T-helper 17 cell (primary cell): ENCODE results near the gene HIPK3. TPM values are rescaled to one million over a fixed set of nuclear protein-coding genes. Genes with fewer than 3 reads are reported as not detected.
"Not testable (repeated sequence)": the region's sequence is repeated elsewhere in the genome, so short reads cannot be mapped to it uniquely, and the experiment has no call there.

ENCODE experiments used
- ATAC-seq: fragments of 150-1000 bp; cut with Tn5 transposase; 2 replicates; pipeline ENCODE4 v1.10.0; 2021; ENCODE audit warnings: mild to moderate bottlenecking, moderate library complexity
- DNase-seq, 3 donors: peaks; one replicate each; pipeline versions ENCODE4 v3.0.0 to v3.0.0-alpha.2; 2020 to 2021
- H3K9me3 ChIP-seq: one replicate; pipeline ENCODE4 v1.7.0; 2013; ENCODE audit warnings: low read length, mild to moderate bottlenecking; ENCODE audit not compliant: control insufficient read depth, poor library complexity, severe bottlenecking
- H3K27ac Mint-ChIP-seq: one replicate; pipeline ENCODE4 v1.8.0; 2022; ENCODE audit warnings: mild to moderate bottlenecking, moderate library complexity, mixed read lengths
- H3K27me3 Mint-ChIP-seq: one replicate; pipeline ENCODE4 v1.8.0; 2022; ENCODE audit warnings: mixed read lengths
- H3K36me3 Mint-ChIP-seq: one replicate; pipeline ENCODE4 v1.8.0; 2022; ENCODE audit warnings: low read depth, mixed read lengths
- H3K4me1 Mint-ChIP-seq: one replicate; pipeline ENCODE4 v1.8.0; 2022; ENCODE audit warnings: mild to moderate bottlenecking, mixed read lengths
- H3K4me3 Mint-ChIP-seq: one replicate; pipeline ENCODE4 v1.8.0; 2022; ENCODE audit warnings: mild to moderate bottlenecking, moderate library complexity, mixed read lengths
- total RNA-seq, 4 donors: library from RNA in 2 of 4; stranded (reverse) in 2 of 4; gene quantifications; one replicate each; pipeline ENCODE4 v1.2.3 and lab custom pipeline; 2022 to 2026

Gene HIPK3
- total RNA-seq, 2 donors from 2014 or later: 59.7 to 64.1 TPM

- no peak for DNase-seq
- no peak overlapping the region for H3K4me3 Mint-ChIP-seq
- H3K27me3 Mint-ChIP-seq: peaks cover 25% of the 10 kb centered on the region
- no peaks in the 10 kb centered on the region for H3K9me3 ChIP-seq
- no peak overlapping the region for H3K27ac Mint-ChIP-seq
- peaks cover 3% of the 10 kb centered on the region for H3K36me3 Mint-ChIP-seq
- peaks cover 10% of the 10 kb centered on the region for H3K4me1 Mint-ChIP-seq
- ATAC-seq: peak; percentile 69
Observed at GRCh38 chr11:33362051-33362910, 105.1 kb downstream of the HIPK3 start.

DNA sequence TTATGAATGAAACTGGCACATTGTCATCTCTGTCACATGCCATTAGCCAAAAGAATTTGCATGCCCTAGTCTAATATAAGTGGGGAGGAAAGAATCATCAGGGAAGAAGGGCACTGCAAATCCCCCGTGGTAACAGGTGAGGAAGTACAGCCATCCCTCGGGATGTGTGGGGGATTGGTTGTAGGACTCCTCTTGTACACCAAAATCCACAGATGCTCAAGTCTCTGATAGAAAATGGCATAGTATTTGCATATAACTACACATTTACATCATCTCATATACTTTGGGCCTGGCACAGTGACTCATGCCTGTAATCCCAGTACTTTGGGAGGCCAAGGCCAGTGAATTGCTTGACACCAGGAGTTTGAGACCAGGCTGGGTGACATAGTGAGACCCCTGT lies 109.7 kb downstream of the HIPK3 start:
- DNase-seq (no peak), ATAC-seq (no peak)
- no peak overlapping the region for H3K27ac Mint-ChIP-seq
- no peaks in the 10 kb centered on the region for H3K9me3 ChIP-seq
- peaks cover 2% of the 10 kb centered on the region for H3K4me1 Mint-ChIP-seq
- H3K4me3 Mint-ChIP-seq: no peak overlapping the region
- H3K27me3 Mint-ChIP-seq: peaks cover 52% of the 10 kb centered on the region
- peaks cover 5% of the 10 kb centered on the region for H3K36me3 Mint-ChIP-seq

DNA sequence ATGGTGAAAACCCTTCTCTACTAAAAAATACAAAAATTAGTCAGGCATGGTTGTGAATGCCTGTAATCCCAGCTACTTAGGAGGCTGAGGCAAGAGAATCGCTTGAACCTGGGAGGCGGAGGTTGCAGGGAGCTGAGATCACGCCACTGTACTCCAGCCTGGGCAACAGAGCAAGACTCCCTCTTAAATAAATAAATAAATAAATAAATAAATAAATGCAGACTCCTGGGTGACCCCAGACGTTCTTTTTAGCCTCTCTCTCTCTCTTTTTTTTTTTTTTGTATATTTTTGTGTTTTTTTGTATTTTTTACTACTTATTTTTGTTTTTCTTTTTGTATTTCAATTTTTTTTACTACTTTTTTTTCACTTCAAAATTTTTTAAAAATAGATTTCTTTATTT lies 111.3 kb downstream of the HIPK3 start:
- ATAC-seq, H3K4me1 Mint-ChIP-seq, DNase-seq, H3K27ac Mint-ChIP-seq, H3K36me3 Mint-ChIP-seq, H3K9me3 ChIP-seq, H3K4me3 Mint-ChIP-seq: not testable (repeated sequence)
- peaks cover 64% of the 10 kb centered on the region for H3K27me3 Mint-ChIP-seq

DNA sequence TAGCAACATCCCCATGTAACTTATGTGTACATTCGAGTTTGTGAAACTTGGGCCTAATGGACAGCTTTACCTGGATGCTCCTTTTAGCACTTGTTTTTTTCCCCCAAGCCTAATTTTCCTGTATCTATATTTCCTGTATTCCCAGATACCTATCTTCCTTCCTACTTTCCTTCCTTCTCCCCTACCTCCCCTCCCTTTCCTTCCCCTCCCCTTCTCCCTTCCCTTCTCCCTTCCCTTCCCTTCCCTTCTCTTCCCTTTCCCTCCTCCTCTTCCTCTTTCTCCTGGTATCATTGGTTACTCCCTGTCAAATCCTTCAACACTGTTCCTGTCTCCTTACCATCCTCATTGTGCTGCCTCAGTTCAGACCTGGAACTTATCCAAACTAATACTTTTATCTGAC lies 111.8 kb downstream of the HIPK3 start:
- ATAC-seq (no peak), DNase-seq (no peak)
- peaks cover 6% of the 10 kb centered on the region for H3K36me3 Mint-ChIP-seq
- H3K4me1 Mint-ChIP-seq: no peaks in the 10 kb centered on the region
- no peak overlapping the region for H3K4me3 Mint-ChIP-seq
- no peaks in the 10 kb centered on the region for H3K9me3 ChIP-seq
- H3K27ac Mint-ChIP-seq: no peak overlapping the region
- H3K27me3 Mint-ChIP-seq: peaks cover 65% of the 10 kb centered on the region

DNA sequence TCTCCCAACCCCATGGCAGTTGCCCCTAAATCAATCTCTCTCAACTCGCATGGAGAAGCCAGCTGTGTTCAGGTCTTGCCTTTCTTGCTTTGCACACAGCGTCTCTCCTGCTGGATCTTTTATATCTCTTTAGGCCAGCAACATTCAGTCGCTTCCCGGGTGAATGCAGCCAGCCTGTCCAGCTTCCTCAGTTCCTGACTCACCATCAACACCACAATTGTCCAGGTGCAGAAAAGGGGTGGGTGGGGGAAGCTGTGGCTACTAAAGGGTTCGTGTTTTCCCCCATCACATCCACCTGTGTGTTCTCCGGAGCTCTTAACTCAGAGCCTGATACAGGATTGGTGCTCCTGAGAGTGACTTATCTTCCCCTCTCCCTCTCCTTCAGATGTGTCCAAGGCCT lies 116.5 kb downstream of the HIPK3 start:
- H3K4me1 Mint-ChIP-seq: no peaks in the 10 kb centered on the region
- no peak for ATAC-seq
- peaks cover 63% of the 10 kb centered on the region for H3K27me3 Mint-ChIP-seq
- H3K27ac Mint-ChIP-seq: no peak overlapping the region
- no peak for DNase-seq
- H3K36me3 Mint-ChIP-seq: peaks cover 5% of the 10 kb centered on the region
- H3K9me3 ChIP-seq: no peaks in the 10 kb centered on the region
- no peak overlapping the region for H3K4me3 Mint-ChIP-seq

DNA sequence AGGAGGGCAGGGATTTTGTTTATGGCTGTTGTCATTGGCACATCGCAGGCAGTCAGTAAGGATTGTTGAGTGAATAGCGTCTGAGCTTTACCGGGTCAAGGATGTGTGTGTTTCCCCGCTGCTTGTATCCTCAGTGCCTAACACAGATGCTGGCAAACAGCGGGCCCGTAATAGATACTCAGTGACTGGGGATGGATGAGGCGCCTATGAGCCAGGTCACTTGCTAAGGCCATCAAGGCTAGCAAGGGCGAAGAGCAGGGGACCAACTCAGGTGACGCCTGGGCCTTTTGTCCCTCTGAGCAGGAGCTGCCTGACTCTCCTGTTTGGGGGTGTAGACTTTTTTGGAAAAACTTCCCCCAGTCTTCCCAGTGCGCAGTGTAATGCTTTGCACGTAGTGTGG lies 118.1 kb downstream of the HIPK3 start:
- H3K27ac Mint-ChIP-seq: no peak overlapping the region
- no peak for ATAC-seq
- peaks cover 6% of the 10 kb centered on the region for H3K4me1 Mint-ChIP-seq
- no peaks in the 10 kb centered on the region for H3K9me3 ChIP-seq
- no peak for DNase-seq
- peaks cover 53% of the 10 kb centered on the region for H3K27me3 Mint-ChIP-seq
- H3K36me3 Mint-ChIP-seq: peaks cover 3% of the 10 kb centered on the region
- peak overlapping the region; percentile 70 for H3K4me3 Mint-ChIP-seq

DNA sequence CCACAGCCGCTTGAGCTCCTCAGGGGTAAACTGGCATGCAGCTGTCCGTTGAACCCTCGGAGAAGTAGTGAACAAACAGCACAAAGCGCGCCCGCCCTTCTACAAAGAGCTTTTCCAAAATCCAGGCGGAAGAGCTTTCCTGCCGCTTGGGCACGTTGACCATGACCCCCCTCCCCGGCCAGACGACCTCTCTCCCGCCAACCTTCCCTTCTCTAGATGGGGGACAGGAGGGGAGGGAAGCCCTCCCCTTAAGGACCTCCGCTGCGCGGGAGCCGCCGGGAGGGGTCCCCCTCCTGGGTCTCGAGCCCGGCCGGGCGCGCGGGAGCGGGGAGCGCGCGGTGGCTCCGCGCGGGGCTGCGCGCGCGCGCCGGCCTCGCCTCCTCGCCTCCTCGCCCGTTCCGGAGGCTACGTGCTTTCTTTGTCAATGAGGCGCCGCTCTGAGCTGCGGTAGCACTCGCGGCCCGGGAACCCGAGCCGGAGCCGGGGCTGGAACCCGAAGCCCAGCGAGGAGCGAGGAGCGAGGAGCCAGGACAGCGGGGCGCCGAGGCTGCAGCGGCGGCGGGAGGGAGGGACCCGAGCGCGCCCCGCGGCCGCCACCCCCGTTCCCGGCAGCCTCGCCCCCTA lies 118.6 kb downstream of the HIPK3 start, which contains the start of gene KIAA1549L:
Gene KIAA1549L (plus strand): TSS at position 421 of the 624 bp plus-strand sequence.
- Mint-ChIP-seq H3K27me3 (peaks cover 47% of the 10 kb centered on the region), H3K4me1 (peaks cover 6% of the 10 kb centered on the region), H3K27ac (no peak within 1 kb of the TSS), H3K4me3 (peak within 1 kb of the TSS; percentile 70), H3K36me3 (peaks cover 3% of the 10 kb centered on the region)
- no peak for ATAC-seq
- no peaks in the 10 kb centered on the region for H3K9me3 ChIP-seq
- DNase-seq: no peak

DNA sequence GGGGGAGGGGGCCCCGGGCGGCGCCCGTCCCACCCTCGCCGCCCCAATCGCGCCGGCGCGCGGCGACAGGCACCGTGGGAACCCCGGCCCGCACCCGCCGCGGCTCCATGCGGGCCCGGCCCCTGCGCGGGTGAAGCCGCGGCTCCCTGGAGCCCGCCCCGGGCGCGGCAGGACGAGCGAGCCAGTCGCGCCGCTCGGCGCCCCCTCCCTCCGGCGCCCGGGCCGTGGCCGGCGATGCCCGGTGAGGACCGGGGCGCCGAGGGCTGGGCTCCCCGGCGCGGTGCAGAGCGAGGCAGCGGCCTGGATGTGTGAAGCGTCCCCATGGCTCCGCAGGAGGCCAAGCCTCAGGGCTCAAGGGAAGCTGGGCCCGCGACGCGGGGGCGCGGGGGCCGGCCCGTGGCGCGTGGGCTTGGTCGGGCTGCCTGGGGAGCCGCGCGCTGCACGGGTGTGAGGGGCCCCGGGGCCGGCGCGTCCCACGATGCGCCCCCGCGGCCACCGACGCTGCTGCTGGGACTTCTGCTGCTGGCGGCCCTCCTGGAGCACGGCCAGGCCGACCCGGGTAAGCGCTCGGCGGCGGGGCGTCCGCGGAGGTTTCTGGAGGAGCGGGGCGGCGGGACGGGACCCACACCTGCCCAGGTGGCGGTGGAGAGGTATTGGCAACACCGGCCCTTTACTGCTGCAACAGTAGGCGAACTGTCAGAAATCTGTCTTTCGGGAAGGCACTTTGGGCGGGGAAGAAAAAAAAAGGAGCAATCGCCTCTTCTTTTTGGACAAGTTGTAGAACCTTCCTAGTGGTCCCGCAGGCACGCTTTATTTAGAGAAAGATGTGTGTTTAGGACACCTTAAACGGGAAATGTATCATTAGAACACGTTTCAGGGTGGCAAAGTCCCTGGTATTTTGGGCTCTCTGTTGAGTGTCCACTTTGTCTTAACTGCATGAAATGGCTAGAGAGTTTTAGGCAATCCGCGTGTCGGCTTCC lies 119.4 kb downstream of the HIPK3 start:
- peaks cover 6% of the 10 kb centered on the region for H3K4me1 Mint-ChIP-seq
- H3K4me3 Mint-ChIP-seq: peak overlapping the region; percentile 55
- H3K27me3 Mint-ChIP-seq: peaks cover 39% of the 10 kb centered on the region
- no peak for DNase-seq
- no peak overlapping the region for H3K27ac Mint-ChIP-seq
- no peak for ATAC-seq
- peaks cover 3% of the 10 kb centered on the region for H3K36me3 Mint-ChIP-seq
- no peaks in the 10 kb centered on the region for H3K9me3 ChIP-seq

GRCh38 chr11:33377412-33378370 lies 120.5 kb downstream of the HIPK3 start:
- ATAC-seq (no peak), DNase-seq (no peak)
- peak overlapping the region; percentile 55 for H3K4me3 Mint-ChIP-seq
- H3K4me1 Mint-ChIP-seq: peaks cover 6% of the 10 kb centered on the region
- H3K27me3 Mint-ChIP-seq: peaks cover 29% of the 10 kb centered on the region
- no peaks in the 10 kb centered on the region for H3K9me3 ChIP-seq
- H3K27ac Mint-ChIP-seq: no peak overlapping the region
- peaks cover 3% of the 10 kb centered on the region for H3K36me3 Mint-ChIP-seq

GRCh38 chr11:33379947-33380346 lies 122.8 kb downstream of the HIPK3 start:
- no peak overlapping the region for H3K27ac Mint-ChIP-seq
- H3K36me3 Mint-ChIP-seq: no peaks in the 10 kb centered on the region
- DNase-seq: no peak
- H3K4me1 Mint-ChIP-seq: peaks cover 6% of the 10 kb centered on the region
- no peaks in the 10 kb centered on the region for H3K9me3 ChIP-seq
- ATAC-seq: peak; percentile 84
- no peak overlapping the region for H3K4me3 Mint-ChIP-seq
- H3K27me3 Mint-ChIP-seq: peaks cover 6% of the 10 kb centered on the region

DNA sequence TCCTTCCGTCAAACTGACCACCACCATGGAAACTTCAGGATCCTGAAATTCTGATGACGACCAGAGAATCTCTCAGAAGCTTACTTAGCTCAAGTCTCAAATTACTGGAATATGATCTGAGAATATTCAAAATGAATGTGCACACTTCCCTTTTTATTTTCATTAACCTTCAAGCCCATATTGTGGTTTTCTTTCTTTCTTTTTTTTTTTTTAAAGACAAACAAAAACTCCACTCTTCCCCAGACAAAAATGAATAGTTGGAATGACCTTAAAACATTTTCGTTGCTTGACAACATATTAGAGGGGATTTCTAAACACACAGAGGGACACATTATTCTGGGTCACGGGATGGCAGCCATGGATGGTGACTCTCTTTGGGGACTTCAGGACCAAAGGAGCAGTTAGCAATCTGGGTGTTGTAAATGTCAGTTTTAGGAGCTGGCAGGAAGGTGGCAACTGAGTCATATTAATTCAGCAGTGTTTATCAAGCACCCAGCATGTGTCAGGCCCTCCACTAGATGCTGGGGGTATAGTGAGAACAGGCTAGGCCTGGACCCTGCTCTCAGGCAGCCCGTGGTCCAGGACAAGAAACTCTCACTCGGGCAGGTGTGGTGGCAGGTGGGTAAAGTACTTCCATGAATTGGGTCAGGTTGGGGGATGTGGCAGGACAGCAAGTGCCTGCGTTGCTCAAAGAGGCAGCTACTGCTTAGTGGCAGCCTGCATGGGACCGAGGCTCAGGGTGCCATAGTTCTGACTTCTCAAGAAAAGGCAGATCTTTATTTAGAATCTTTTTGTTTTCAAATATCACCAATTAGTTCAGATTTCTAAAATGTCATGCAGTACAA lies 126.1 kb downstream of the HIPK3 start:
- DNase-seq (no peak), ATAC-seq (no peak)
- no peak overlapping the region for H3K27ac Mint-ChIP-seq
- no peak overlapping the region for H3K4me3 Mint-ChIP-seq
- H3K36me3 Mint-ChIP-seq: no peaks in the 10 kb centered on the region
- H3K9me3 ChIP-seq: no peaks in the 10 kb centered on the region
- no peaks in the 10 kb centered on the region for H3K27me3 Mint-ChIP-seq
- peaks cover 6% of the 10 kb centered on the region for H3K4me1 Mint-ChIP-seq

DNA sequence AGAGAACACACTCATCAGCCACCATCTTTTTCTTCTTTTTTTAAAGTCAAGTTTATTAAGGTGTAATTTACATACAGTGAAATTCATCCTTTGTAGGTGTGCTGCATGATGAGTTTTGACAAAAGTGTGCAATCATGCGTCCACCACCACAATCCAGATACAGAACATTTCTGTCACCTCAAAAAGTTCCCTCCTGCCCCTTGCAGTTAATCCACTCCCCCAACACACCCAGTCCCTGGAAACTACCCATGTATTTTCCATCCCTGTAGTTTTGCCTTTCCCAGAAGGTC lies 126.7 kb downstream of the HIPK3 start:
- H3K27me3 Mint-ChIP-seq: peaks cover 1% of the 10 kb centered on the region
- no peaks in the 10 kb centered on the region for H3K9me3 ChIP-seq
- no peaks in the 10 kb centered on the region for H3K36me3 Mint-ChIP-seq
- H3K4me3 Mint-ChIP-seq: no peak overlapping the region
- no peak overlapping the region for H3K27ac Mint-ChIP-seq
- peaks cover 6% of the 10 kb centered on the region for H3K4me1 Mint-ChIP-seq
- ATAC-seq (no peak), DNase-seq (no peak)
